Left ventricle myocardium inferior (tissue), 1 donor: Measurements from ENCODE around the gene ACAD9. TPM values are rescaled to one million over a fixed set of nuclear protein-coding genes. Genes with fewer than 3 reads are reported as not detected.

Experiments used
- DNase-seq: peaks from one replicate; pipeline ENCODE4 v3.0.0-alpha.2; 2020
- H3K27ac ChIP-seq: fragments of 200-600 bp; replicated peaks from 2 replicates; pipeline ENCODE4 v1.8.0; 2021
- H3K27me3 ChIP-seq: fragments of 200-600 bp; 2 replicates; pipeline ENCODE4 v1.8.0; 2021; ENCODE audit warnings: low read depth
- H3K36me3 ChIP-seq: fragments of 200-600 bp; 2 replicates; pipeline ENCODE4 v1.8.0; 2021
- H3K4me1 ChIP-seq: fragments of 200-600 bp; 2 replicates; pipeline ENCODE4 v1.8.0; 2021
- H3K4me3 ChIP-seq: fragments of 200-600 bp; 2 replicates; pipeline ENCODE4 v1.8.0; 2021; ENCODE audit warnings: mild to moderate bottlenecking, moderate library complexity
- H3K9me3 ChIP-seq: fragments of 200-600 bp; replicated peaks from 2 replicates; pipeline ENCODE4 v1.8.0; 2021
- intact Hi-C: fragments of 100-400 bp; cut with micrococcal nuclease; formaldehyde crosslinking; loops from one replicate; pipeline ENCODE4 v1.11.0; 2022
- total RNA-seq: library from RNA; stranded (reverse); fragmentation: NEBNext Ultra II Directional; extraction: Animal tissue kit (Norgen Biotek cat#: 25700); gene quantifications from one replicate; pipeline ENCODE4 v1.2.1, GENCODE V29; 2021
- TF ChIP-seq, protein P1 (sequence below): fragments of 200-600 bp; IDR thresholded peaks from 2 replicates; pipeline ENCODE4 v1.8.0; 2021; ENCODE audit warnings: antibody characterized with exemption, mild to moderate bottlenecking, borderline replicate concordance
- donor health status: DM: no; HTN: yes; CAD: no; lungs with severe emphysema.

ACAD9 gene
- total RNA-seq, 1 donor from 2014 or later = 35.9 TPM

GRCh38 chr3:128929364-128929763 is 49.9 kb downstream of the ACAD9 start:
- no peaks in the 10 kb centered on the region for H3K36me3 ChIP-seq
- peaks cover 16% of the 10 kb centered on the region for H3K9me3 ChIP-seq
- intact Hi-C loops = no loop called here
- no peak overlapping the region for H3K27ac ChIP-seq
- H3K4me1 ChIP-seq = no peaks in the 10 kb centered on the region
- DNase-seq = no peak
- H3K27me3 ChIP-seq = no peaks in the 10 kb centered on the region
- no peak overlapping the region for H3K4me3 ChIP-seq
- TF ChIP-seq, protein P1, sequence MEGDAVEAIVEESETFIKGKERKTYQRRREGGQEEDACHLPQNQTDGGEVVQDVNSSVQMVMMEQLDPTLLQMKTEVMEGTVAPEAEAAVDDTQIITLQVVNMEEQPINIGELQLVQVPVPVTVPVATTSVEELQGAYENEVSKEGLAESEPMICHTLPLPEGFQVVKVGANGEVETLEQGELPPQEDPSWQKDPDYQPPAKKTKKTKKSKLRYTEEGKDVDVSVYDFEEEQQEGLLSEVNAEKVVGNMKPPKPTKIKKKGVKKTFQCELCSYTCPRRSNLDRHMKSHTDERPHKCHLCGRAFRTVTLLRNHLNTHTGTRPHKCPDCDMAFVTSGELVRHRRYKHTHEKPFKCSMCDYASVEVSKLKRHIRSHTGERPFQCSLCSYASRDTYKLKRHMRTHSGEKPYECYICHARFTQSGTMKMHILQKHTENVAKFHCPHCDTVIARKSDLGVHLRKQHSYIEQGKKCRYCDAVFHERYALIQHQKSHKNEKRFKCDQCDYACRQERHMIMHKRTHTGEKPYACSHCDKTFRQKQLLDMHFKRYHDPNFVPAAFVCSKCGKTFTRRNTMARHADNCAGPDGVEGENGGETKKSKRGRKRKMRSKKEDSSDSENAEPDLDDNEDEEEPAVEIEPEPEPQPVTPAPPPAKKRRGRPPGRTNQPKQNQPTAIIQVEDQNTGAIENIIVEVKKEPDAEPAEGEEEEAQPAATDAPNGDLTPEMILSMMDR = no peak

GRCh38 chr3:128931046-128931445 is 51.6 kb downstream of the ACAD9 start:
- no peak for DNase-seq
- intact Hi-C loops = no loop called here
- no peak overlapping the region for H3K27ac ChIP-seq
- H3K4me1 ChIP-seq = peaks cover 3% of the 10 kb centered on the region
- TF ChIP-seq, protein P1 = no peak
- no peaks in the 10 kb centered on the region for H3K27me3 ChIP-seq
- no peak overlapping the region for H3K4me3 ChIP-seq
- H3K9me3 ChIP-seq = peaks cover 9% of the 10 kb centered on the region
- no peaks in the 10 kb centered on the region for H3K36me3 ChIP-seq

DNA sequence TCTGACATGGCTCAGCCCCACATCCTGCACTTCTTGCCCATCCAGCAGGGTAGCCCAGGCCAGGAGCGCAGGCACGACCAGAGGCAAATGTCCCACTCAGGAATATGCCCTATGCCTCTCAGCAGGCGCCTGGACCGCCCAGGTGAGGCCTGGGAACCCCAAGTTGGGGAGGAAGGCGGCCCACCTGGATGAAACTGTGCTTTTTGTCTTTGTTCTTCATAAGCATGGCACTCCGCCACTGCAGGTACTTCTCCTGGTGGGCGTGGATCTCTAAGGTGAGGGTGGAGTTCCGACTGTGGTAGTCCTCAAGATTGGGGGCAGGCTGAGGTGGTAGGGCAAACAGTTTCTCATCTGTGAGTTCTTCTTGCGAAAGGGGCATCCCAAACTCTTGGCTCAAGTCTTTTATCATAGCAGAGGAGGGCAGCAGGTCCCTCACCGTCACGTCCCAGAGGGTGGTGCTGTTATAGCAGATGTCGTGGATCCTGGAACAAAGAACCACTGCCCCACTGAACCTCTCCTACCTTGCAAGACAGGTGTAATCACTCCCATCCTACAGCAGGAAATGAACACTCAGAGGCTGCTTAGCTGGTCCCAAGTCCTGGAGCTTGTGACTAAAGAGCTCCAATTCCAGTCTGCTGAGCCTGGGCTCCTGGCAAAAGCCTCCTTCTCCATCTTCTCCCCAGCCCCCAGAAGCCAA is 53.2 kb downstream of the ACAD9 start:
- H3K36me3 ChIP-seq = no peaks in the 10 kb centered on the region
- H3K27ac ChIP-seq = no peak overlapping the region
- no peaks in the 10 kb centered on the region for H3K27me3 ChIP-seq
- no peak for DNase-seq
- intact Hi-C loops = no loop called here
- TF ChIP-seq, protein P1 = no peak
- peaks cover 8% of the 10 kb centered on the region for H3K4me1 ChIP-seq
- H3K4me3 ChIP-seq = no peak overlapping the region
- peaks cover 9% of the 10 kb centered on the region for H3K9me3 ChIP-seq

GRCh38 chr3:128933213-128933921 is 53.9 kb downstream of the ACAD9 start:
- Histone ChIP-seq H3K9me3 (peaks cover 9% of the 10 kb centered on the region), H3K27me3 (no peaks in the 10 kb centered on the region), H3K36me3 (no peaks in the 10 kb centered on the region), H3K4me3 (no peak overlapping the region), H3K4me1 (peaks cover 8% of the 10 kb centered on the region), H3K27ac (no peak overlapping the region)
- intact Hi-C loops = no loop called here
- DNase-seq = no peak
- TF ChIP-seq, protein P1 = no peak

DNA sequence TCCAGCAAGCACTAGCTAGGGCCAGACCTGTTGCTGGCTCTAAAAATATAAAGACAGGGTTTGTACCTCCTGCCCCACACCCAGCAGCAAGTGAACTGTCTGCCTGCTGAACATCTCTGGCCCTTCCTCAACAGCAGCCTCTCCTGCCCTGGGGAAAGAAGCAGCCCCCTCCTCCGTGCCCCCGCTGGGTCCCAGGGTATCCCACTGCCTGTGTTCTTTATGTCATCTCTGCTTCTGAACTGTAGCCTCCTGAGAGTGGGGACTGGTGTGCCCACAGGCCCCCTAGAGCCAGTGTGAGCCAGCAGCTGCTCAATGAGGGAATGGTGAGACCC is 54.5 kb downstream of the ACAD9 start:
- Histone ChIP-seq H3K27ac (no peak overlapping the region), H3K36me3 (no peaks in the 10 kb centered on the region), H3K4me1 (peaks cover 8% of the 10 kb centered on the region), H3K27me3 (no peaks in the 10 kb centered on the region), H3K4me3 (no peak overlapping the region), H3K9me3 (peaks cover 9% of the 10 kb centered on the region)
- intact Hi-C loops = no loop called here
- TF ChIP-seq, protein P1 = no peak
- no peak for DNase-seq
